Endothelial cell of umbilical vein (primary cell): ENCODE measurements around the gene RMND1. TPM values are rescaled to one million over a fixed set of nuclear protein-coding genes. Genes with fewer than 3 reads are reported as not detected.

Experiments used
- BruUV-seq: library from RNA; stranded (reverse); fragments of 400-500 nt; replicated peaks from 2 replicates; lab custom pipeline; 2021; lab: Mats Ljungman, UMichigan
- CTCF ChIA-PET: fragments of 300-600, 350-600 bp; sonication (Branson Sonifier 250); formaldehyde crosslinking; loops from one replicate; lab custom pipeline; 2021; ENCODE audit warnings: antibody characterized with exemption, inconsistent platforms; lab: Charles Lee
- POLR2A ChIA-PET: fragments of 300-600, 350-600 bp; sonication (Branson Sonifier 250); formaldehyde crosslinking; loops from one replicate; lab custom pipeline; 2021; ENCODE audit warnings: antibody characterized with exemption, inconsistent platforms; lab: Charles Lee
- DNase-seq: peaks from one replicate; pipeline ENCODE4 v3.0.0-alpha.2; 2011; ENCODE audit warnings: low read depth, low spot score
- FAIRE-seq: peaks from 2 replicates; lab custom pipeline; 2011; peaks lifted over from hg19 to GRCh38; lab: Jason Lieb, UNC
- H2AFZ ChIP-seq: 2 replicates; pipeline ENCODE4 v1.6.0; 2012; ENCODE audit warnings: low read depth, low read length, control low read depth, inconsistent platforms
- H3K27ac ChIP-seq: 2 replicates; pipeline ENCODE4 v1.5.1; 2011; ENCODE audit warnings: low read depth, mild to moderate bottlenecking, control low read depth, low read length, moderate library complexity; ENCODE audit not compliant: insufficient read depth
- H3K27me3 ChIP-seq, 2 experiments: 2 replicates each; pipeline versions ENCODE4 v1.6.0 to v1.6.1; 2011; ENCODE audit warnings: low read length in 2 of 2, mixed read lengths in 1 of 2; ENCODE audit not compliant: control insufficient read depth in 2 of 2, insufficient read depth in 2 of 2
- H3K36me3 ChIP-seq, 2 experiments: 2 replicates in 1 of 2; 3 replicates in 1 of 2; pipeline ENCODE4 v1.5.1; 2011; ENCODE audit warnings: low read length in 2 of 2, mild to moderate bottlenecking in 1 of 2, moderate library complexity in 1 of 2; ENCODE audit not compliant: control insufficient read depth in 2 of 2, insufficient read depth in 2 of 2; ENCODE audit errors: extremely low read depth in 1 of 2
- H3K4me1 ChIP-seq: 3 replicates; pipeline ENCODE4 v1.5.1; 2011; ENCODE audit warnings: mild to moderate bottlenecking, low read length; ENCODE audit not compliant: control insufficient read depth, insufficient read depth; ENCODE audit errors: extremely low read depth
- H3K4me2 ChIP-seq: 2 replicates; pipeline ENCODE4 v1.6.1; 2011; ENCODE audit warnings: low read length, control low read depth, mixed read lengths; ENCODE audit not compliant: insufficient read depth
- H3K4me3 ChIP-seq, 3 experiments: fragments of 200-600 bp in 1 of 3; sonication (generic), shearing (Covaris generic) in 1 of 3; replicated peaks in 1 of 3; 2 replicates each; pipeline ENCODE4 v1.5.1; 2011 to 2016; ENCODE audit warnings: control low read depth in 3 of 3, low read length in 3 of 3, mild to moderate bottlenecking in 2 of 3, inconsistent platforms in 1 of 3, low read depth in 1 of 3, moderate library complexity in 1 of 3; ENCODE audit not compliant: insufficient read depth in 1 of 3
- H3K79me2 ChIP-seq: 2 replicates; pipeline ENCODE4 v1.6.0; 2012; ENCODE audit warnings: low read length, inconsistent platforms; ENCODE audit not compliant: control insufficient read depth, insufficient read depth
- H3K9ac ChIP-seq: replicated peaks from 2 replicates; pipeline ENCODE3; 2011; ENCODE audit warnings: low read length, control low read depth; ENCODE audit not compliant: insufficient read depth; ENCODE audit errors: extremely low read depth
- H3K9me1 ChIP-seq: replicated peaks from 3 replicates; pipeline ENCODE4 v1.6.0; 2011; ENCODE audit warnings: mild to moderate bottlenecking, low read length; ENCODE audit not compliant: control insufficient read depth, insufficient read depth; ENCODE audit errors: extremely low read depth
- H3K9me3 ChIP-seq: replicated peaks from 2 replicates; pipeline ENCODE4 v1.5.1; 2012; ENCODE audit warnings: low read length, inconsistent platforms; ENCODE audit not compliant: control insufficient read depth, insufficient read depth
- H4K20me1 ChIP-seq: replicated peaks from 2 replicates; pipeline ENCODE3; 2011; ENCODE audit warnings: mild to moderate bottlenecking, low read length; ENCODE audit not compliant: control insufficient read depth, insufficient read depth; ENCODE audit errors: extremely low read depth
- EZH2 ChIP-seq: IDR thresholded peaks from 2 replicates; pipeline ENCODE4 v1.6.1; 2012; ENCODE audit warnings: borderline replicate concordance, low read depth, mild to moderate bottlenecking, moderate library complexity, low read length, inconsistent platforms; ENCODE audit not compliant: severe bottlenecking
- FOS ChIP-seq: IDR thresholded peaks from 2 replicates; pipeline ENCODE4 v1.6.1; 2011; ENCODE audit warnings: mild to moderate bottlenecking, low read length, moderate library complexity, borderline replicate concordance; ENCODE audit not compliant: insufficient read depth
- GATA2 ChIP-seq: IDR thresholded peaks from 2 replicates; pipeline ENCODE4 v1.7.0; 2011; ENCODE audit warnings: low read depth, mild to moderate bottlenecking, moderate library complexity, mixed read lengths, low read length; ENCODE audit not compliant: insufficient read length, insufficient read depth
- JUN ChIP-seq: IDR thresholded peaks from 2 replicates; pipeline ENCODE4 v1.6.1; 2011; ENCODE audit warnings: borderline replicate concordance, low read depth; ENCODE audit not compliant: insufficient read length, insufficient read depth
- MAX ChIP-seq: IDR thresholded peaks from 2 replicates; pipeline ENCODE4 v1.6.1; 2011; ENCODE audit not compliant: insufficient read depth, insufficient read length
- MYC ChIP-seq: IDR thresholded peaks from one replicate; pipeline ENCODE4 v1.6.1; 2011; ENCODE audit warnings: mild to moderate bottlenecking, low read depth, low read length
- POLR2A ChIP-seq: IDR thresholded peaks from 2 replicates; pipeline ENCODE4 v1.6.1; 2012; ENCODE audit warnings: low read depth, mild to moderate bottlenecking, control low read depth, low read length
- POLR2AphosphoS5 ChIP-seq: IDR thresholded peaks from 2 replicates; pipeline ENCODE4 v1.6.1; 2012; ENCODE audit warnings: low read depth, mild to moderate bottlenecking, control low read depth, low read length, moderate library complexity; ENCODE audit not compliant: insufficient read depth
- dilution Hi-C: fragments of 300-500 bp; cut with MboI; formaldehyde crosslinking; loops from one replicate; pipeline ENCODE4 v1.15.0; 2019; ENCODE audit warnings: low sequenced_read_pairs; ENCODE audit not compliant: extremely low pct_ligation_motif_present
- intact Hi-C: fragments of 100-400 bp; cut with micrococcal nuclease; formaldehyde crosslinking; loops from one replicate; pipeline ENCODE4 v1.10.0; 2022
- polyA plus RNA-seq, 4 experiments: library from polyadenylated mRNA; depleted of rRNA in 3 of 4; stranded (reverse) in 3 of 4; unstranded in 1 of 4; fragments of >200 nt; gene quantifications; 2 replicates each; pipeline versions ENCODE4 v1.2.1 to v1.2.3, GENCODE V29; 2011 to 2012; ENCODE audit warnings: missing spikeins in 1 of 4
- total RNA-seq: library from RNA; stranded (reverse); gene quantifications from 2 replicates; pipeline ENCODE4 v1.2.3, GENCODE V29; 2021
- TF ChIP-seq, protein P1 (sequence below), 2 donors: IDR thresholded peaks; 1 replicate in 1 of 2; 2 replicates in 1 of 2; pipeline ENCODE4 v1.5.1; 2011; ENCODE audit warnings: low read length in 2 of 2, mild to moderate bottlenecking in 2 of 2, moderate library complexity in 2 of 2, control low read depth in 1 of 2, inconsistent platforms in 1 of 2, low read depth in 1 of 2; ENCODE audit not compliant: insufficient read depth in 1 of 2; ENCODE audit errors: extremely low read depth in 1 of 2

RMND1 gene
- total and polyA plus RNA-seq, 2 donors (not counting 3 experiments of a cell fraction or from before 2014, with no cell fraction given): 6.3 to 21.4 TPM

GRCh38 chr6:151442371-151442770 lies 9.6 kb downstream of the RMND1 start:
- H2AFZ ChIP-seq: no peak overlapping the region
- no peaks in the 10 kb centered on the region for H3K9me1 ChIP-seq
- peaks cover 14% of the 10 kb centered on the region for H3K4me1 ChIP-seq
- FAIRE-seq (no peak), DNase-seq (no peak)
- no peak overlapping the region for H3K27ac ChIP-seq
- no peaks in the 10 kb centered on the region for H4K20me1 ChIP-seq
- peaks cover 19% of the 10 kb centered on the region for H3K79me2 ChIP-seq
- no peaks in the 10 kb centered on the region for H3K9me3 ChIP-seq
- peaks cover 0 to 2% of the 10 kb centered on the region in 2 experiments for H3K36me3 ChIP-seq
- no peak overlapping the region for H3K4me3 ChIP-seq
- no peak overlapping the region for H3K9ac ChIP-seq
- no peaks in the 10 kb centered on the region for H3K27me3 ChIP-seq
- ChIA-PET CTCF (interaction anchor here (0.8 to 3.1 kb wide), 6 partner anchors 9 to 830 kb away, joined by 3 to 15 read pairs (median 6); partner anchors contain the start of gene RMND1), POLR2A (interaction anchor here (0.7 kb wide), 1 partner anchor 218 kb away, joined by 3 read pairs; no protein-coding TSS in a partner anchor)
- dilution Hi-C loops (no loop called here), intact Hi-C loops (no loop called here)
- no TSS peak for BruUV-seq
- no peak overlapping the region for H3K4me2 ChIP-seq
- TF ChIP-seq GATA2 (no peak), POLR2AphosphoS5 (no peak), JUN (no peak), POLR2A (no peak), MYC (no peak), MAX (no peak), EZH2 (no peak), FOS (no peak)
- TF ChIP-seq, protein P1, sequence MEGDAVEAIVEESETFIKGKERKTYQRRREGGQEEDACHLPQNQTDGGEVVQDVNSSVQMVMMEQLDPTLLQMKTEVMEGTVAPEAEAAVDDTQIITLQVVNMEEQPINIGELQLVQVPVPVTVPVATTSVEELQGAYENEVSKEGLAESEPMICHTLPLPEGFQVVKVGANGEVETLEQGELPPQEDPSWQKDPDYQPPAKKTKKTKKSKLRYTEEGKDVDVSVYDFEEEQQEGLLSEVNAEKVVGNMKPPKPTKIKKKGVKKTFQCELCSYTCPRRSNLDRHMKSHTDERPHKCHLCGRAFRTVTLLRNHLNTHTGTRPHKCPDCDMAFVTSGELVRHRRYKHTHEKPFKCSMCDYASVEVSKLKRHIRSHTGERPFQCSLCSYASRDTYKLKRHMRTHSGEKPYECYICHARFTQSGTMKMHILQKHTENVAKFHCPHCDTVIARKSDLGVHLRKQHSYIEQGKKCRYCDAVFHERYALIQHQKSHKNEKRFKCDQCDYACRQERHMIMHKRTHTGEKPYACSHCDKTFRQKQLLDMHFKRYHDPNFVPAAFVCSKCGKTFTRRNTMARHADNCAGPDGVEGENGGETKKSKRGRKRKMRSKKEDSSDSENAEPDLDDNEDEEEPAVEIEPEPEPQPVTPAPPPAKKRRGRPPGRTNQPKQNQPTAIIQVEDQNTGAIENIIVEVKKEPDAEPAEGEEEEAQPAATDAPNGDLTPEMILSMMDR (IDR thresholded peaks at IDR 0.05; ENCODE audit: extremely low read depth in 1 of 2, insufficient read depth in 1 of 2, low read depth in 1 of 2, low read length in 2 of 2): no peak
